IPS DF 19.7 (cell line): ENCODE data around the gene NAGK.

Source experiments
- DNase-seq: peaks from one replicate; pipeline ENCODE4 v3.0.0-alpha.2; 2013; ENCODE audit warnings: low read depth, low spot score

NAGK gene

DNA sequence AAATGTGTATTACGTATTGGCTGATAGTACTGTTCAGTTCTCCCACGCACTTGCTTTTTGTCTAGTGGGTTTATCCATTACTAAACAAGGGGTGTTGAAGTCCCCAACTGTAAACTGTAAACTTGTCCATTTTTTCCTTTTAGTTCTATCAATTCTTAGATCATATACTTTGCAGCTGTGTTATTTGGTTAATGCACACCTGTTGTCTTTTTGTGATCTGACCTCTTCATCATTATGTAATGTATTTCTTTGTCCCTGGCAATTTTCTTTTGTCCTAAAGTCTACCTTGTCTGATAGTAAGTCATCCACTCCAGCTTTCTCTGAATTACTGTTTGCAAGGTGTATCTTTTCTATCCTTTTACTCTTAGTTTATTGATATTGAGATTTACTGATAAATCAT, 39.6 kb downstream of the NAGK start:
- DNase-seq: no peak

DNA sequence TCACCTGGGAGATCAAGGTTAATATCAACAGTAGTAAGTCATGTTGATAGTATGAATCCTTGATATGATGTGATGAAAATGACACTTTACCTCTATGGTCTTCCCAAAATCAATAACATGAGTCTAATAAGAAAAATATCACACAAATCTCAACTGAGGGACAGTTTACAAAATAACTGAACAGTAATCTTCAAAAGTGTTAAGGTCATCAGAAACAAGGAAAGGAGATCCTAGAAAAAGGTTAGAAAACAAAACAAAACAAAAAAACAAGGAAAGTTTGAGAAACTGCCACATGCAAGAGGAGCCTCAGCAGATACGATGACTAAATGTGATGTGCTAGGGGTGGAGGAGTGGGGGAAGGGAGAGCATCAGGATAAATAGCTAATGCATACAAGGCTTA, 45.4 kb downstream of the NAGK start:
- no peak for DNase-seq

- no peak for DNase-seq
These were observed 48.6 kb downstream of the NAGK start for GRCh38 chr2:71117063-71117462.

GRCh38 chr2:71120195-71120594, 51.7 kb downstream of the NAGK start:
- DNase-seq: no peak

- DNase-seq: no peak
These were observed 53.0 kb downstream of the NAGK start for GRCh38 chr2:71121479-71121878.

GRCh38 chr2:71122387-71123298, 54.2 kb downstream of the NAGK start:
- DNase-seq: no peak

- no peak for DNase-seq
These were observed 57.3 kb downstream of the NAGK start for GRCh38 chr2:71125506-71126294.

DNA sequence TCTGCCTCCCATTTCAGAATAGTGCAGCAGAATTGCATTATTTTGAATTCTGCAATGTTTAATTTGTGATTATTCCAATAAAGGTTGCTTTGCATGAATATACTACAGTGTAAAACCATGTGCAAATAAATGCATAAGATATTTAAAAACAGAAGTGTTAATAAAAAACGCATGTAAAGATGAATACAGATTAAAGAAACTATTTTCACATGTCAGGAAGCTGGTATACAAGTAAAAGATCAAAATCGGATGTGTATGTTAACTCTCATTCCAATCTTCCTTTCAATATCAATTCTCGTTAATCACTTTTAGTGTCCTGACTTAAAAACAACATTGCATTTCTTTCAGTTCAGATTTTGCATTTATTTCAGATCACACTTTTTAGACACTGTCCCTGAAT, 58.5 kb downstream of the NAGK start:
- DNase-seq: no peak
